C4-2B (cell line): ENCODE results near the gene RIOK1.

ENCODE experiments used
- CTCF ChIP-seq: fragments of 450-650 bp; conservative IDR thresholded peaks from 2 replicates; pipeline ENCODE4 v1.5.1; 2017; ENCODE audit warnings: mild to moderate bottlenecking
- ZFX ChIP-seq: fragments of 450-650 bp; IDR thresholded peaks from 2 replicates; pipeline ENCODE4 v1.6.1; 2017

- TF ChIP-seq CTCF (no peak), ZFX (no peak)
These were observed 65.2 kb downstream of the RIOK1 start for GRCh38 chr6:7454696-7455358.
